ENCODE data around the gene ZNF892.

GRCh38 chr2:95159690-95160449, 47.5 kb upstream of the ZNF892 start, which contains the start of gene ZNF514:
- TF ChIP-seq POLR2AphosphoS5 (IDR thresholded peaks at IDR 0.05; ENCODE audit: insufficient read depth in 1 of 2, low read depth in 1 of 2) (peak in 1 of 2 donors; percentile 45), POLR2A (IDR thresholded peaks at IDR 0.05) (no peak), CTCF (IDR thresholded peaks at IDR 0.05) (no peak)
